ENCODE data around the gene MAGI3.

- peak; percentile 80 for TF ChIP-seq IKZF5 (CRISPR knock-in tag; IDR thresholded peaks at IDR 0.05)
- TF ChIP-seq PHF8 (CRISPR knock-in tag; IDR thresholded peaks at IDR 0.05), result no peak
- TF ChIP-seq MAFF (IDR thresholded peaks at IDR 0.05; ENCODE audit: low read depth, low read length), result no peak
- TF ChIP-seq NFRKB (IDR thresholded peaks at IDR 0.05), result no peak
- TF ChIP-seq CBX5 (CRISPR knock-in tag; IDR thresholded peaks at IDR 0.05; ENCODE audit: borderline replicate concordance), result no peak
- no peak for TF ChIP-seq POLR2AphosphoS5 (IDR thresholded peaks at IDR 0.05; ENCODE audit: low read depth, low read length)
- no peak for TF ChIP-seq ZNF788 (CRISPR knock-in tag; IDR thresholded peaks at IDR 0.05; ENCODE audit: borderline replicate concordance)
- TF ChIP-seq KDM1A (CRISPR knock-in tag; IDR thresholded peaks at IDR 0.05), result no peak; the same call in 1 of the 2 replicates
- TF ChIP-seq MED1 (CRISPR knock-in tag; IDR thresholded peaks at IDR 0.05), result peak; percentile 31
Measured at GRCh38 chr1:113434081-113434873, 44.0 kb downstream of the MAGI3 start.
